NCI-H1105 treated with DMSO at 0.1 percent for 48 hours (cell line): Measurements from ENCODE around the gene PHF21A.
A peak's percentile ranks its signal among the peaks of the same experiment; 100 is the strongest.

Experiments used
- DNase-seq: peaks from one replicate; lab custom pipeline; 2025; lab: John Stamatoyannopoulos, UW

The PHF21A gene

DNA sequence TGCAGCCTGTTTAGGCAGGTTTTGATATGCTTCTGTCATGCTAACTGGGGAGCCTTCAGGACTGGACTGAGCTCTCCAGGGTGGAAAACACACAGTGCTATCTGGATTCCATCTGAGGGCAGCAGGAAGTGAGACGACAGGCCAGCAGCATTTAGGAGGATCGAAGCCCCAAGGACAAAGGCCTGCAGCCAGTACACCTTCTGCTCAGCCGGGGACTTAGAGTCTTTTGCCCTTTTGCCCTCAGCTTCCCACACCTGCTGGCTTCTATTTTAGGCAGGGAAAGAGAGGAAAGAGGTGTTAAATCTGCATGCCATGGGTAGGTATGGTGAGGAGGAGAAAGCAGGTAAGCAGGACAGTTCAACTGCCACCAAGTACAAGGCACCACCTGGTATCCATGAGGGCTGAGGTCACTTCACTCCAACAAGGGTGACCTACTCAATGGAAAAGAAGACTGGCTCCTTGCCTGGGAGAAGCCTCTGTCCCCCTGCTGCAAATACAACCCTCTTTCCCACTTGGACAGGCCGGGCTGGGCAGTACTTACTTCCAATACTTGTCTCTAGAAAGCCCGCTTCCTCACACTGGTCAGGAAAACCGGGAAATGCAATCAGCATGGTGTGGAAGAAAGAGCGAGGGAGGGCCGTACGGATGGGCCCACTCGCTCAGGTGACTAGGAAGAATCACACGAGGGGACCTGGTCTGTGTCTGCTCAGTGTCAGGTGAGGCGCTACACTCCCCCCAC lies 186.5 kb downstream of the PHF21A start:
- DNase-seq: no peak

DNA sequence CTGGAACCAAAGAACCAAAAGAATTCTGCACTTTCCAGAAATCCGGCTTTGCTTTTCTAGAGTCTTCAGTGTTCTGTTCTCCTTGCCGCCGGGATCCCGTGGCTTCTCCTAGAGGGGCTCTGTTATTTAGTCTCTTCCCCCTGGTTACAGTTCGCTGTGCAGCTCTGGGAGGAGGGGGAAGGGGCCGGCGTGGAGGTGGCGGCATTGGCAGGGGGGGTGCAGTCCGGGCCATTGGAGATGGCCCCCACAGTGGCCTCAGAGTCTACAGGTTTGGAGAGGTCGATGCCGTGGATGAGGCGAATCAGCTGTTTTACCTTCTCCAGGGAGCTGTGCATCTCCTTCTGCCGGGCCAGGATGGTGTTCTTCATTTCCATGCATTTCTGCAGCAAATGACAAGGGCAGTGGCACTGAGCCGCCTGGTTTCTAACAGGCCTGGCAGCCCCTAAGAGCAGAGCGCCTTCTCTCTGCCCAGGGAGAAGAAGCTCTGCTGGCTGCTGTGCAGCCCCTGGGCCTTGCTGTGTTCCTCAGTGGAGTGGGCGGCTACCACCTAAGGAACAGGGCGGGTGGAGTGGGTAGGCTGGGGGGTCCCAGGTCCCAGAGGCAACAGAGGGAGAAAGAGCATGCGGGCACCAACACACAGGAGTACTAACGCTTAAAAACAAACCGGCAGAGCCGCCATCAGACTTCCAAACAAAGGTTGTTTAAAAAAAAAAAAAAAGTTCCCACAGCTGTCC lies 187.2 kb downstream of the PHF21A start:
- no peak for DNase-seq

DNA sequence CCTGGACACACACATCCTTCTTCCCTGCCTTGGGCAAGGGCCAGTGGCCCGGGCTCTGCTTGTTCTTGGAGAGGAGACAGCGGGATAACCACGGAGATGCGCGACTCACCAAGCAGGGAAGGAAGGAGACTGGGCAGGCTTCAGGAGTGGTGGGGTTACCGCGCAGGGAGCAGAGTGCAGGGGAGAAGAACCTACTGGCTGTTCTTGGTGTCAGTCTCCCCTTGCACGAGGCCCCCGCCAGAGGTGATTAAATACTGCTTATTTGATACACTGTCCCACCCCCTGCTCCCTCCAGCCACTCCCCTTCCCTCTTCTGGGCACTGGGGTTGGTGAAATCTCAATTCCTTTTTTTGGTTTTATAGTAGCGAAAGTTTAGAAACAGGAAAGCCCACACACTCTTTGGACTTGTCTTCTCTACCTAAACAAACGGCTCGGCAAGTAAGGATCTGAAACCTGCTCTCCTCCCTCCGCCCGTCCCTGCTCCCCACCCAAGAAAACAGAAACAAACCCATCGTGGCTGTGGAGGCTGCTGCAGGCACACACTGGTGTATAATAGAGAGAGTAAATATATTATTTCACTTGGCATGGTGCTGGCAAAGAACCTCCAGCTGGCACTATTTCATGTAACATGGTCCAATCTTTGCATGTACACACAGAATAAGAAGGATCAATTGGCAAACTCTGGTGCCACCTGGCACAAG lies 188.0 kb downstream of the PHF21A start:
- DNase-seq: no peak

DNA sequence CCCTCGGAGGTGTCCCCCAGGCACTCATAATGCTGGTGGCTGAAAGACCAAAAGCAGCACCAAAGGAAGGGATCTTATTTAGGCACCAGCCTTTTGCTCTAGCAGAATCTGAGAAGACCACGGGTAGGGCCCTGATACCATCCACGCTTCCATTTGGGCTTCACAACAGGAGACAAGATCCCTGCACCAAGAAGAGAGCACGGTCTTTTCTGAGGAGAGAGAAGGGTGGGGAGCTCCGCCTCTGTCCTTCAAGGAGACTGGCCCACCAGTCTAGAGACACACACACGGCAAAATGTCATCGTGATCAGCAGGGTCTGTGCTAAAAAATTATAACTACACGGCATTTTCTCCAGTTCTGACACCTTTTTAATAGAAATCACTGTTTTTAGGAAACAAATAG lies 189.0 kb downstream of the PHF21A start:
- no peak for DNase-seq

DNA sequence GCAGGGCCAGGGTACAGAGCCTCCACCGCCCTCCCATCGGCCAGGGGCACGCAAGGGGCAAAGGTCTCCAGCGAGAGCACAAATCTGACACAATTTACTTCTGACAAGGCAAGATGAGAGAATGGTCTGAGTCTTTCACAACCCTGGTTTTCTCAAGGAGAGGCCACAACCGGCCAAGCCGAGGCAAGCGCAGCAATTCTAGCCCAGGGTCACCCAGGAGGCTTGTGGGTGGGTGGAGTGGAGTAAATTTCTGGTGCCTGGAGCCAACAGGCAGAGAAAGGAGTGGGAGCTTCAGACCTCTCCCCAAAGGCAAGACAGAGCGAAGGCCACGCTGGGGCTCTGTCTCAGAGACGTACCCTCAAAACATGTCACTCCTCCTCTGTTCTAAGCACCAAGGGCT lies 189.5 kb downstream of the PHF21A start:
- DNase-seq: no peak

DNA sequence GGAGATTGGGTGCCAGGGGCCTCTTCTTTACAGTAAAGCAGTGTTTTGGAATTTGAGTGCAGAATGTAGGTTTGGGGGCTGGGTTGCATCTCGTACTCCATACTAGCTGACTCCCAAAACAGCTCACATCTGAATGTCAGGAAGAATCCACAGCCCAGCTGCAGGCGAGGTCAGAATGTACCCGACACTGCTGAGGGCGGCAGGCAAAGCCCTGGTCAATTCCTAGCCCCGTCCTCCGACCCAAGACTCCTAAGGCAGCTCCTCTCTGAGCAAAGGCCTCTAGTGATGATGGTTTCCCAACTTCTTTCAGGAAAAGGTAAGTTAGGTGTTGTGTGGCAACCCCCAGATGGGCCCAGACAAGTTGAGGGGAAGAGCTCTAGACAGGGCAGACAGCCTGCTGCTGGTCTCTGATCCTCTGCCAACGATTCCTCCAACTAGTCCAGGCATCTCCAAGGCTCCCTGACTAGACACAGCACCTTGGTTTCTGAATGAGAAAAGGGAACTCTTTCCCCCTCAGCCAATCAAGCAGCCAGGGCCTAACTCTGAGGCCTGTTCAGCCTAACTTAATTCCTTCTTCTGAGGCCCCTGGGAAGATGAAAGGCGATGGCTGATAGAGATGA lies 190.2 kb downstream of the PHF21A start:
- DNase-seq: no peak

DNA sequence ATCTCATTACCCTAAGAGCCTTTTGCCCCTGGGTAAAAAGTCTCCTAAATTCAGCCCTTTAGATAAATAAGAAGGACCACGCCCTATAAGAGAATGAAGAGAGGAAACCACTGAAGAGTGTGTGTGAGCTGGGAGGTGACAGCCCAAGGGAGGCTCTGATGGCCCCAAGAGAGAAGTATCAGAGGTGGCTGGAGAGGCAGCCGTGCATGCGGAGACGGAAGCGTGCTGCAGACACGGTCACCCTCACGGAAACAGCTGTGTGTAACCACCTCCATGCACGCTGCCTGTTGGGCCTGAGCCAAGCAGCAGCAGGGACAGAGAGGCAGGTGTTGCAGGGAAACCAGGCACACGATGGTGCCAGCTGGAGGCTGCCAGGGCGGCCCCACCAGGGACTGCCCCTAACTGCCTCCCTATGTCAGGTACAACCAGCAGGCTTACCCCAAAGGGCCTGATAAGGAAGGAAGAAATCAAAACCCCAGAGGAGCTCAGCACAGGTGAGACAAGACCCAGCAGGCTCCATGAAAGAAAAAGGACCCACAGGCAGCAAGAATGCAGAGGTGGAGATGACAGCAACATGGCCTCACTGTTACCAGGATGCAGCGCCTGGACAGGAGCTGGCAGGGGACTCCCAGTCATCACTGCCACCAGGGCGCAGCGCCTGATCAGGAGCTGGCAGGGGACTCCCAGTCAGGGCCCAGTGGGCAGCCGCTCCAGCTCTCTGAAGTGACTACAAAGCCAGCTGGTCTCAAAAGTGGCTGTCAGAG lies 191.0 kb downstream of the PHF21A start:
- peak; percentile 85 for DNase-seq

DNA sequence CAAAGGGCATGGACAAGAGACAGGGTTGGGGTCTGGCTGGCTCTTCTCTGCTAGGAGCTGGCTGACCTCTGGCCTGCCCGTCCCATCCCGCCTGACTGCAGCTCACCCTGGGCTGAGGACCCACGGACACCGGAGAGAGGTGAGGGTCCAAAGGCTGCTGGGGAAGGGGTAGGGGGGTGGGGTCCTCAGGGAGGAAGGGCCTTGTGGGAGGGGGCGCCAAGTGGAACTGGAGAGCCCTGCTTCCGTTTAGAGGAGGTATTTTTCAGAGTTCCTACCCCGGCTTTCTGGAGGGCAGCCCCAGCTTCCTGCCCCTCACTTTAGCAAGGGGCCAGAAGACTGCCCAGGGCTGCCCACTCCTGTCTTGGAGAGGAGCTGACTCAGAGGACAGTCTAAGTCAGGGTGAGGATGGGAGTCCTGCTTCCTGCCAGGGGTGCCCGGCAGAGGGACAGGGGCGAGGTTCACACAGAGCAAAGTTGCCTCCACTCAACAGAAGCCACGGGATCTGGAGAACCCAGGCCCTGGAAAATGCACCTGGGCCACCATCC lies 191.7 kb downstream of the PHF21A start:
- DNase-seq: no peak

DNA sequence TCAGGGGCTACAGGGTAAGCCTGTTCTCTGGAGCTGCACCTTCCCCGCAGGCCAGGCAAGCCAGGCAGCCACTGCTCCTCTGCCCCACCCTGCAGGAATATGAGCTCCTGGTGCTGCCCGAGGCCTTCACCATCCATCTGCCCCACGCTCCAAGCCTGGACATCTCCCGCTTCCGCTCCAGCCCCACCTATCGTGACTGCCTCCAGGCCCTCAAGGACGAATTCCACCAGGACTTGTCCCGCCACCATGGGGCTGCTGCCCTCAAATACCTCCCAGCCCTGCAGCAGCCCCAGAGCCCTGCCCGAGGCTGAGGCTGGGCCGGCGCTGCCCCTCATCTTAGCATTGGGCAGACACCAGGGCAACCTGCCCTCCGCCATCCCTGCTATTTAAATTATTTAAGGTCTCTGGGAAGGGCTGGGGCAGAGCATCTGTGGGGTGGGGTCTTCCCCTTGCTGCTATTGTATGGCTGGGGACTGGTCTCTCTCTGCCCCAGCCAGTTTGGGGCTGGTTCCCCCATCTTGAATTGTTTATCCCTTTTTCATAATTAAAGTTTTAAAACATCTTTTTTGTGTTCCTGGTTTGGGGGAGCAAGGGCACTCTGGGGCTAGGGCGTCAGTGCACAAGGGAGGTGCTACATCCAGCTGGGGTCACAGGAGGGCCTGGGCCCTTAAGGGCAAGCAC lies 192.6 kb downstream of the PHF21A start:
- no peak for DNase-seq

DNA sequence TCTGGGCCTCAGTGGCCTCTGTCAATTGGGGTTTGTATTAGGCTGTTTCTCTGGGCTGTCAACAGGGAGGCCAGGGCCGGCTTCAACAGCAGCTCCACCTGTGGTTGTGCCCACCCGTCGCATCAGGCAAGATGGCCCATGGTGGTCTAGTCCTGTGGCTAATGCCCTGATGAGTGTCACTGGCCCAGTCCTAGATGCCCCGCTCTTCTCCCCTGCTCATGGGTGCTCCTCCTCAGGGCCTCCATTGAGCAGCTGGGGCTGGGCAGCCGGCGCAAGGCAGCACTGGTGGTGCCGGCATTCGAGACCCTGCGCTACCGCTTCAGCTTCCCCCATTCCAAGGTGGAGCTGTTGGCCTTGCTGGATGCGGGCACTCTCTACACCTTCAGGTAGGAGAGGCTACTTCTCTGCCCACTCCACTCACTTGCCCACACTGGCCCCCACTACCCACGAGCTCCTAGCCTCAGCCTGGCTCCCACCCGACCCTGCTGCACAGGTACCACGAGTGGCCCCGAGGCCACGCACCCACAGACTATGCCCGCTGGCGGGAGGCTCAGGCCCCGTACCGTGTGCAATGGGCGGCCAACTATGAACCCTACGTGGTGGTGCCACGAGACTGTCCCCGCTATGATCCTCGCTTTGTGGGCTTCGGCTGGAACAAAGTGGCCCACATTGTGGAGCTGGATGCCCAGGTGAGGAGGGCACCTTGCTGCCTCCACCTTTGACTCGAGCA lies 193.4 kb downstream of the PHF21A start:
- no peak for DNase-seq

DNA sequence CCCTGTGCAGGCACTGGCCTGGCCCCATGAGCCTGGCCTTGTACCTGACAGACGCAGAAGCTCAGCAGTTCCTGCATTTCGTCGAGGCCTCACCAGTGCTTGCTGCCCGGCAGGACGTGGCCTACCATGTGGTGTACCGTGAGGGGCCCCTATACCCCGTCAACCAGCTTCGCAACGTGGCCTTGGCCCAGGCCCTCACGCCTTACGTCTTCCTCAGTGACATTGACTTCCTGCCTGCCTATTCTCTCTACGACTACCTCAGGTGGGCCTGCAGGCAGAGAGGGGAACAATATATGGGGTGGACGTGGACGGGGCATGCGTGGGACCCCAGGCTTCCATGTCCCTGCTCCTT lies 193.9 kb downstream of the PHF21A start:
- DNase-seq: no peak

DNA sequence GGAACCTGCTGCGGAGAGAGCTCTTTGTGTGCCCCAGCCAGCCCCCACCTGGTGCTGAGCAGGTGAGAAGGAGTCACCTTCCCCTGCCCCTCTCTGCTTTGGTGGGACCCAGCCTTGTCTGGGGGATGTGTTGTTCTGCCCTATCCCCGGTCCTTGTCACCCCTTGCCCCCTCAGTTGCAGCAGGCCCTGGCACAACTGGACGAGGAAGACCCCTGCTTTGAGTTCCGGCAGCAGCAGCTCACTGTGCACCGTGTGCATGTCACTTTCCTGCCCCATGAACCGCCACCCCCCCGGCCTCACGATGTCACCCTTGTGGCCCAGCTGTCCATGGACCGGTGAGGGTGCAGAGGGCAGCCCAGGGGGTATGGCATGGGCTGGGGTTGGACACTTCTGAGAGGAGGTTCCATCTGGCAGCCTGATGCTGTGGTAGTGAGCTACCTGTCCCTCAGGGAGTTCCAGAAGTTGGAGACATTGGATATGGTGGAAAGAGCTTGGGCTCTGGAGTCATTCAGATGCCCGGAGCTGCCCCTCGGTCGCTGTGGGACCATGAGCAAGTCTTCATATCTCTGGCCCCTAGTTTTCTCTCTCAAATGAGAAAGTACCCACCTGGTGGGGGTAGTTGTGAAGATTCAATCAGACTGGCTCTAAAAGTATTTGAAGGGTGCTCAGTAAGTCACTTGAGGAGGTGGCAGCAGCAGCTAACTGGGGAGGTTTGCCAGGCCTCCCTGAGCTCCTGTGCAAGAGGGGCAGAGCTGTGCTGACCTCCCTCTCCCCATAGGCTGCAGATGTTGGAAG lies 194.5 kb downstream of the PHF21A start:
- no peak for DNase-seq

DNA sequence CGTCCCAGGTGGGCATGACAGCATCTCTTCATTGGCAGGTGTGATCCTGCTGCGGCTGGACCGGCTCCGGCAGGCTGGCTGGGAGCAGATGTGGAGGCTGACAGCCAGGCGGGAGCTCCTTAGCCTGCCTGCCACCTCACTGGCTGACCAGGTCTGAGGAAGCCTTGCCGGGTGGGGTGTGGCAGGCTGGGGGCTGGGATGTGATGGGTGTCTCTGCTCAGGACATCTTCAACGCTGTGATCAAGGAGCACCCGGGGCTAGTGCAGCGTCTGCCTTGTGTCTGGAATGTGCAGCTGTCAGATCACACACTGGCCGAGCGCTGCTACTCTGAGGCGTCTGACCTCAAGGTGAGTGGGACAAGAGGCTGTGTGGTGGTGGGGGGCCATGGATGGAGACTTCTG lies 195.3 kb downstream of the PHF21A start:
- DNase-seq: no peak

DNA sequence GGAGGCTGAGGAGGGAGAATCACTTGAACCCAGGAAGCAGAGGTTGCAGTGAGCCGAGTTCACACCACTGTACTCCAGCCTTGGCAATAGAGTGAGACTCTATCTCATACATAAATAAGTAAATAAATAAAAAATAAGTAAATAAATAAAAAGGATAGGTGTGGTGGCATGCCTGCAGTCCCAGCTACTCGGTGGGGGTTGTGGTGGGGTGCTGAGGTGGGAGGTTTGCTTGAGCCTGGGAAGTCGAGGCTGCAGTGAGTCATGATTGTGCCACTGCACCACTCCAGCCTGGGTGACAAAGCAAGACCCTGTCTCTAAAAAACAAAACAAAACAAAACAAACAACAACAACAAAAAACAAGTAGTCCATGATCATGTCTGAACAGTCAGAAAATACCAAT lies 195.7 kb downstream of the PHF21A start:
- no peak for DNase-seq

DNA sequence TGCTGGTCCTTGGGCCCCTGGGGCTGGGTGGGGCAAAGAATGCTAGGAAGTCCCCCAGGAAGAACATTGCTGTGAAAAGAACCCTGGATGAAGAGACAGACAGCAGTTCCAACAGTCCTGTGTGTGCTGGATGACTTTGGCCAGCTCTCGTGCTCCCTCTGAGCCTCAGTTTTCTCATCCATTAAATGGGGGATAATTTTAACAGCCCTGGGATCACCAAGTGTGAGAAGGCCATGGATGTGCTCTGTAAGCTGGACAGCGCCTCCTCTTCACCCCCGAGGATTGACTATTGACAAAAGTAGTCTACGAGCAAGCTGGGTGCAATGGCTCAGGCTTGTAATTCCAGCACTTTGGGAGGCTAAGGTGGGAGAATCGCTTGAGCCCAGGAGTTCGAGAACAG lies 196.3 kb downstream of the PHF21A start:
- DNase-seq: no peak

DNA sequence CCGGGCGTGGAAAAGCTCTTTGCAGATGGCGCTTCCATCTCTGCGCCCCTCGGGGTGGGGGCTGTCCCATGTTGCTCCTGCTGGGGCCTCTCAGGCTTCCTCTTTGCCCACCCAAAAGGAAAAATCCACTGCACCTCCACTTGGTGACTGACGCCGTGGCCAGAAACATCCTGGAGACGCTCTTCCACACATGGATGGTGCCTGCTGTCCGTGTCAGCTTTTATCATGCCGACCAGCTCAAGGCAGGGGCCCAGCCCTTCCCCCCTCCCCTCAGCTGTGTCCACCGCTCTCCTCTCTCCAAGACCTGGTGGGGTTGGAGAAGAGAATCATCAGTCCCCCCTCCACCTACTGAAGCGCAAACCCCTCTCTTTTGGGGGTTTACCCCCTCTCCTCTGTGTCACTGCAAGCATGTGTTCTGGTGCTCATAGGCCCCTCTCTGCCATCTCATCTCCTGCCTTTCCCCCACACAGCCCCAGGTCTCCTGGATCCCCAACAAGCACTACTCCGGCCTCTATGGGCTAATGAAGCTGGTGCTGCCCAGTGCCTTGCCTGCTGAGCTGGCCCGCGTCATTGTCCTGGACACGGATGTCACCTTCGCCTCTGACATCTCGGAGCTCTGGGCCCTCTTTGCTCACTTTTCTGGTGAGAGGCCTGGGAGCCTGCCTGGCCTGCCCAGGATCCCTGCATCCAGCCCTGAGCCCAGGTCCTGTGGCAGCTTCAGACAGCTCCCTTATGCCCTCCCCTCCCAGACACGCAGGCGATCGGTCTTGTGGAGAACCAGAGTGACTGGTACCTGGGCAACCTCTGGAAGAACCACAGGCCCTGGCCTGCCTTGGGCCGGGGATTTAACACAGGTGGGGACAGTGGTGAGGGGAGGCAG lies 197.0 kb downstream of the PHF21A start:
- no peak for DNase-seq

DNA sequence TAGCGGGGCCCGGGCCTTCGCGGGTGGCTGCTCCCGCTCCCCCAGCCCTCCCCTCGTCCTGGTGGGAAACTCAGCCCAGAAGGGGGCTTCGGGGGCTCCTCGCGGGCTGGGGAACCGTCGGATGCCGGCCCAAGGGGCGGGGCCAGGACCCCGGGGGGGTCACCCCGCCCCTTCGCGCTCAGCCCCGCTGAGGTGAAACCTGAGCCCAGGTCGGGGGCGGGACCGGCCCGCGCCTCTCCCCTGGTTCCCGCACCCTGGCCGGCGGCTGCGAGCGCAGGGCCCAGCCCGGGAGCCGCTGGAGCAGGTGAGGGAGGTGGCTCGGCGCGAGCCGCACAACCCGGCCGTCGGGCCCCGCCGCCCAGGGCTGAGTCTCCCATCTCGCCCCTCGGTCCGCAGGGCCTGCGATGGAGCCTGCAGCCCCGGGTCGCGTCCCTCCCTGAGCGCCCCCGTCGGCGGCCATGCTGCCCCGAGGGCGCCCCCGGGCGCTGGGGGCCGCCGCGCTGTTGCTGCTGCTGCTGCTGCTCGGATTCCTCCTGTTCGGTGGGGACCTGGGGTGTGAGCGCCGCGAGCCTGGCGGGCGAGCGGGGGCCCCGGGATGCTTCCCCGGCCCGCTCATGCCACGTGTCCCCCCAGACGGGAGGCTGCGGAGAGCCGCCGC lies 198.7 kb downstream of the PHF21A start, which contains the start of gene LARGE2:
Gene LARGE2, plus strand, starts transcription at position 232 of the 658 bp plus-strand sequence. Its CDS starts 227 bp downstream, at position 459.
- peak; percentile 85 for DNase-seq
